GM23338 (cell line): ENCODE data around the gene TCEA2. TPM values are rescaled to one million over a fixed set of nuclear protein-coding genes. Genes with fewer than 3 reads are reported as not detected.

ENCODE experiments used
- ATAC-seq: fragments of 200-7000 bp; cut with Tn5 transposase; 3 replicates; pipeline ENCODE4 v1.9.1; 2020
- DNase-seq: peaks from one replicate; pipeline ENCODE4 v3.0.0-alpha.2; 2015; ENCODE audit warnings: low spot score
- H2AFZ ChIP-seq: fragments of 200-600 bp; sonication (generic); 2 replicates; pipeline ENCODE4 v1.8.0; 2016; ENCODE audit warnings: antibody characterized with exemption, mild to moderate bottlenecking, moderate library complexity
- H3F3A ChIP-seq: fragments of 200-600 bp; sonication (generic); replicated peaks from 2 replicates; pipeline ENCODE4 v1.8.0; 2017; ENCODE audit warnings: antibody characterized with exemption, mixed run types, low read depth
- H3K27ac ChIP-seq: fragments of 200-600 bp; sonication (generic); 2 replicates; pipeline ENCODE4 v1.6.1; 2016; ENCODE audit warnings: low read depth
- H3K27me3 ChIP-seq: fragments of 200-600 bp; sonication (generic); 2 replicates; pipeline ENCODE4 v1.8.0; 2016; ENCODE audit warnings: mild to moderate bottlenecking, mixed run types, moderate library complexity; ENCODE audit not compliant: insufficient read depth
- H3K36me3 ChIP-seq: fragments of 200-600 bp; sonication (generic); 2 replicates; pipeline ENCODE4 v1.8.0; 2016; ENCODE audit warnings: mild to moderate bottlenecking; ENCODE audit not compliant: insufficient read depth
- H3K4me1 ChIP-seq: fragments of 200-600 bp; sonication (generic); 2 replicates; pipeline ENCODE4 v1.8.0; 2016; ENCODE audit warnings: mild to moderate bottlenecking, moderate library complexity; ENCODE audit not compliant: insufficient read depth
- H3K4me2 ChIP-seq: fragments of 200-600 bp; sonication (generic); 2 replicates; pipeline ENCODE4 v1.7.1; 2017; ENCODE audit warnings: mixed run types
- H3K4me3 ChIP-seq: fragments of 200-600 bp; sonication (generic); 2 replicates; pipeline ENCODE4 v1.6.1; 2016; ENCODE audit warnings: mixed run types
- H3K79me2 ChIP-seq: fragments of 200-600 bp; sonication (generic); replicated peaks from 2 replicates; pipeline ENCODE4 v1.8.0; 2017; ENCODE audit warnings: mild to moderate bottlenecking; ENCODE audit not compliant: insufficient read depth
- H3K9me2 ChIP-seq: fragments of 200-600 bp; sonication (generic); 2 replicates; pipeline ENCODE4 v1.8.0; 2017; ENCODE audit not compliant: insufficient read depth
- H4K20me1 ChIP-seq: fragments of 200-600 bp; sonication (generic); replicated peaks from 2 replicates; pipeline ENCODE4 v1.8.0; 2017; ENCODE audit warnings: mild to moderate bottlenecking; ENCODE audit not compliant: insufficient read depth
- H3K27ac Mint-ChIP-seq: 2 replicates; pipeline ENCODE4 v1.8.0; 2020; ENCODE audit warnings: inconsistent platforms, mild to moderate bottlenecking, moderate library complexity, mixed read lengths
- H3K27me3 Mint-ChIP-seq: 3 replicates; pipeline ENCODE4 v1.8.0; 2022; ENCODE audit warnings: low read depth, mild to moderate bottlenecking, moderate library complexity, mixed read lengths, inconsistent platforms; ENCODE audit not compliant: insufficient read depth, poor library complexity
- H3K36me3 Mint-ChIP-seq: 3 replicates; pipeline ENCODE4 v1.8.0; 2021; ENCODE audit warnings: low read depth, mild to moderate bottlenecking, inconsistent platforms, moderate library complexity, mixed read lengths
- H3K4me1 Mint-ChIP-seq: 3 replicates; pipeline ENCODE4 v1.8.0; 2020; ENCODE audit warnings: mild to moderate bottlenecking, inconsistent platforms, mixed read lengths
- H3K4me3 Mint-ChIP-seq: 3 replicates; pipeline ENCODE4 v1.8.0; 2021; ENCODE audit warnings: moderate library complexity, mild to moderate bottlenecking, inconsistent platforms, mixed read lengths
- H3K9me3 Mint-ChIP-seq: 3 replicates; pipeline ENCODE4 v1.8.0; 2020; ENCODE audit warnings: moderate library complexity, mild to moderate bottlenecking, inconsistent platforms, mixed read lengths
- CREB1 ChIP-seq: fragments of 250-450 bp; sonication (Bioruptor Pico); IDR thresholded peaks from 2 replicates; pipeline ENCODE4 v1.5.0; 2020; ENCODE audit warnings: low read depth, mild to moderate bottlenecking, moderate library complexity
- CTCF ChIP-seq, 2 experiments: fragments of 200-600 bp in 1 of 2; sonication (generic) in 1 of 2; conservative IDR thresholded peaks; 2 replicates each; pipeline versions ENCODE4 v1.5.1 to v1.6.1; 2016 to 2017; ENCODE audit warnings: antibody characterized with exemption in 2 of 2, low read depth in 2 of 2, mild to moderate bottlenecking in 2 of 2, moderate library complexity in 1 of 2
- ETS1 ChIP-seq: IDR thresholded peaks from 2 replicates; pipeline ENCODE4 v1.6.1; 2016; ENCODE audit warnings: antibody characterized with exemption
- EZH2 ChIP-seq: fragments of 200-600 bp; sonication (generic); IDR thresholded peaks from one replicate; pipeline ENCODE4 v1.8.0; 2017; ENCODE audit warnings: antibody characterized with exemption, mild to moderate bottlenecking, low read depth; ENCODE audit not compliant: unreplicated experiment
- EZH2phosphoT487 ChIP-seq: fragments of 200-600 bp; sonication (generic); IDR thresholded peaks from one replicate; pipeline ENCODE4 v1.8.1; 2018; ENCODE audit warnings: antibody characterized with exemption; ENCODE audit not compliant: unreplicated experiment
- JUNB ChIP-seq: IDR thresholded peaks from one replicate; pipeline ENCODE4 v1.6.1; 2016; ENCODE audit warnings: antibody characterized with exemption; ENCODE audit not compliant: unreplicated experiment
- NANOG ChIP-seq: IDR thresholded peaks from 2 replicates; pipeline ENCODE4 v1.6.1; 2016; ENCODE audit warnings: antibody characterized with exemption, borderline replicate concordance
- REST ChIP-seq: IDR thresholded peaks from one replicate; pipeline ENCODE4 v1.6.1; 2018; ENCODE audit warnings: antibody characterized with exemption; ENCODE audit not compliant: unreplicated experiment
- STAT1 ChIP-seq: IDR thresholded peaks from one replicate; pipeline ENCODE4 v1.6.1; 2016; ENCODE audit warnings: antibody characterized with exemption; ENCODE audit not compliant: unreplicated experiment
- ZNF114 ChIP-seq: fragments of 250-450 bp; sonication (Bioruptor Pico); IDR thresholded peaks from 2 replicates; pipeline ENCODE4 v1.5.0; 2020; ENCODE audit warnings: mild to moderate bottlenecking, moderate library complexity
- polyA plus RNA-seq: library from polyadenylated mRNA; unstranded; fragments of >200 nt; fragmentation: Nextera tagmentation; extraction: Ambion mirVana; gene quantifications from 2 replicates; pipeline ENCODE4 v1.2.1, GENCODE V29; 2016
- total RNA-seq: library from RNA; depleted of rRNA; stranded (reverse); fragments of >200 nt; shearing (Covaris generic); gene quantifications from 2 replicates; pipeline ENCODE4 v1.2.3, GENCODE V29; 2014

The TCEA2 gene
- total and polyA plus RNA-seq, 2 experiments from 2014 or later = 21.0 to 54.4 TPM

GRCh38 chr20:64080013-64080812 lies 17.2 kb downstream of the TCEA2 start, which contains the start of gene OPRL1:
Gene OPRL1, plus strand, starts transcription at chr20:64080082. Its CDS starts 12,639 bp downstream, at chr20:64092721.
- Histone ChIP-seq H3K4me1 (peaks cover 26% of the 10 kb centered on the region; the same call in 1 of the 2 replicates), H2AFZ (peak within 1 kb of the TSS; percentile 93), H3K27me3 (peaks cover 43% of the 10 kb centered on the region), H4K20me1 (no peaks in the 10 kb centered on the region), H3K79me2 (no peaks in the 10 kb centered on the region), H3F3A (0 out of 2 replicates have a peak, but pooled peaks cover 7% of the 10 kb centered on the region), H3K36me3 (no peaks in the 10 kb centered on the region), H3K9me2 (no peaks in the 10 kb centered on the region), H3K4me2 (peak within 1 kb of the TSS; percentile 88), H3K27ac (no peak within 1 kb of the TSS), H3K4me3 (peak within 1 kb of the TSS; percentile 75)
- Mint-ChIP-seq H3K4me1 (peaks cover 33% of the 10 kb centered on the region), H3K36me3 (no peaks in the 10 kb centered on the region; the same call in 2 of the 3 replicates), H3K9me3 (0 out of 3 replicates have a peak, but pooled peaks cover 3% of the 10 kb centered on the region), H3K27me3 (peaks cover 42% of the 10 kb centered on the region), H3K27ac (no peak within 1 kb of the TSS), H3K4me3 (peak within 1 kb of the TSS; percentile 77)
- ATAC-seq = peak; percentile 0; the same call in 1 of the 3 replicates
- TF ChIP-seq ZNF114 (CRISPR knock-in tag) (no peak), EZH2phosphoT487 (no peak)
- DNase-seq = peak; percentile 47

- Histone ChIP-seq H3K36me3 (no peaks in the 10 kb centered on the region), H3K27me3 (peaks cover 50% of the 10 kb centered on the region), H3K9me2 (no peaks in the 10 kb centered on the region), H3K4me2 (peak overlapping the region; percentile 88), H4K20me1 (no peaks in the 10 kb centered on the region), H2AFZ (no peak overlapping the region), H3K4me1 (peaks cover 27% of the 10 kb centered on the region; the same call in 1 of the 2 replicates), H3K79me2 (no peaks in the 10 kb centered on the region), H3F3A (0 out of 2 replicates have a peak, but pooled peaks cover 7% of the 10 kb centered on the region), H3K4me3 (peak overlapping the region; percentile 69), H3K27ac (no peak overlapping the region)
- Mint-ChIP-seq H3K36me3 (no peaks in the 10 kb centered on the region; the same call in 2 of the 3 replicates), H3K27me3 (peaks cover 50% of the 10 kb centered on the region), H3K4me1 (peaks cover 33% of the 10 kb centered on the region), H3K9me3 (0 out of 3 replicates have a peak, but pooled peaks cover 3% of the 10 kb centered on the region), H3K4me3 (peak overlapping the region; percentile 77), H3K27ac (no peak overlapping the region)
- no peak for DNase-seq
- no peak for ATAC-seq
- no peak for TF ChIP-seq JUNB
Measured at GRCh38 chr20:64080813-64081623, 18.0 kb downstream of the TCEA2 start.

- H3K27me3 ChIP-seq = peaks cover 50% of the 10 kb centered on the region
- Mint-ChIP-seq H3K27ac (no peak overlapping the region), H3K27me3 (peaks cover 50% of the 10 kb centered on the region), H3K36me3 (no peaks in the 10 kb centered on the region; the same call in 2 of the 3 replicates), H3K4me1 (peaks cover 33% of the 10 kb centered on the region), H3K4me3 (peak overlapping the region; percentile 21; the same call in 1 of the 3 replicates), H3K9me3 (peaks cover 3% of the 10 kb centered on the region; the same call in 1 of the 3 replicates)
- ATAC-seq (no peak), DNase-seq (no peak)
- H4K20me1 ChIP-seq = no peaks in the 10 kb centered on the region
- H3K9me2 ChIP-seq = no peaks in the 10 kb centered on the region
- no peaks in the 10 kb centered on the region for H3K36me3 ChIP-seq
- H3K4me1 ChIP-seq = peaks cover 27% of the 10 kb centered on the region; the same call in 1 of the 2 replicates
- 0 out of 2 replicates have a peak, but pooled peaks cover 7% of the 10 kb centered on the region for H3F3A ChIP-seq
- H2AFZ ChIP-seq = no peak overlapping the region
- no peak overlapping the region for H3K4me2 ChIP-seq
- H3K27ac ChIP-seq = no peak overlapping the region
- H3K4me3 ChIP-seq = no peak overlapping the region
- no peaks in the 10 kb centered on the region for H3K79me2 ChIP-seq
- TF ChIP-seq STAT1 = no peak
- TF ChIP-seq EZH2phosphoT487 = no peak
- no peak for TF ChIP-seq CTCF (conservative IDR thresholded peaks at IDR 0.05; ENCODE audit: low read depth in 2 of 2)
- no peak for TF ChIP-seq REST
- TF ChIP-seq NANOG = no peak
- TF ChIP-seq ZNF114 (CRISPR knock-in tag) = no peak
- TF ChIP-seq ETS1 = no peak
- TF ChIP-seq EZH2 = no peak
- no peak for TF ChIP-seq CREB1 (CRISPR knock-in tag)
Measured at GRCh38 chr20:64081624-64081964, 18.6 kb downstream of the TCEA2 start.
